Neural cell (in vitro differentiated cells): ENCODE data around the gene TRIM43.
"Not testable (repeated sequence)": the region's sequence is repeated elsewhere in the genome, so short reads cannot be mapped to it uniquely, and the experiment has no call there.

Source experiments
- EP300 ChIP-seq: fragments of 450-650 bp; conservative IDR thresholded peaks from 2 replicates; pipeline ENCODE4 v1.6.1; 2014; ENCODE audit warnings: antibody characterized with exemption, mild to moderate bottlenecking, moderate library complexity; ENCODE audit not compliant: poor library complexity, severe bottlenecking
- EZH2 ChIP-seq: fragments of 200-600, 300-800 bp; shearing (Covaris generic), sonication (generic); IDR thresholded peaks from 2 replicates; pipeline ENCODE4 v1.6.1; 2014; ENCODE audit warnings: antibody characterized with exemption, low read length, borderline replicate concordance, mild to moderate bottlenecking; ENCODE audit not compliant: insufficient read depth, poor library complexity, severe bottlenecking
- MXI1 ChIP-seq: fragments of 450-650 bp; conservative IDR thresholded peaks from 2 replicates; pipeline ENCODE4 v1.6.1; 2014; ENCODE audit warnings: antibody characterized with exemption, mild to moderate bottlenecking; ENCODE audit not compliant: poor library complexity, severe bottlenecking
- POLR2AphosphoS5 ChIP-seq: IDR thresholded peaks from 2 replicates; pipeline ENCODE4 v1.6.1; 2012
- RAD21 ChIP-seq: fragments of 450-650 bp; conservative IDR thresholded peaks from 2 replicates; pipeline ENCODE4 v1.6.1; 2014; ENCODE audit warnings: antibody characterized with exemption, mild to moderate bottlenecking, moderate library complexity
- TAF1 ChIP-seq: IDR thresholded peaks from 2 replicates; pipeline ENCODE4 v1.6.1; 2012; ENCODE audit warnings: low read depth
- TF ChIP-seq, protein P1 (sequence below): fragments of 450-650 bp; IDR thresholded peaks from 2 replicates; pipeline ENCODE4 v1.5.1; 2014; ENCODE audit warnings: antibody characterized with exemption, mild to moderate bottlenecking, moderate library complexity; ENCODE audit not compliant: poor library complexity, severe bottlenecking
- TF ChIP-seq, protein P2 (sequence below): IDR thresholded peaks from 2 replicates; pipeline ENCODE4 v1.6.1; 2012; ENCODE audit warnings: borderline replicate concordance

DNA sequence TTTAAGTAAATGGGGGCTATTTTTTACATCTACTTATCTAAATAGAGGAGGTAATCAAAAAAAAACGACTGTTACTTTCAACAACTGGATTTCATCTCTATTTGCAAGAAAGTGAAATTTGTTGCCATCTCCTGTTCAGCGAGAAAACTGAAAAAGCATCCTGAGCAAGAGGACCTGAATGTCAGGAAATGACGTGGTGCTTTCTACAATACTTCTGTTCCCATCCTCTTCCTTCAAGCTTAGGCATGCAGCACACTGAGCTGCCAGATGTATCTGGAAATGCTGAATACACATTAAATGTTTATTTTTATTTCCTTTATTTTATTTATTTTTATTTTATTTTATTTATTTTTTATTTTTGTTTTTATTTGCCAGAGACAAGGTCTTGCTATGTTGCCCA is 21.2 kb downstream of the TRIM43 start:
- TF ChIP-seq POLR2AphosphoS5, MXI1, TAF1, RAD21, EZH2, EP300: not testable (repeated sequence)
- TF ChIP-seq, protein P1, sequence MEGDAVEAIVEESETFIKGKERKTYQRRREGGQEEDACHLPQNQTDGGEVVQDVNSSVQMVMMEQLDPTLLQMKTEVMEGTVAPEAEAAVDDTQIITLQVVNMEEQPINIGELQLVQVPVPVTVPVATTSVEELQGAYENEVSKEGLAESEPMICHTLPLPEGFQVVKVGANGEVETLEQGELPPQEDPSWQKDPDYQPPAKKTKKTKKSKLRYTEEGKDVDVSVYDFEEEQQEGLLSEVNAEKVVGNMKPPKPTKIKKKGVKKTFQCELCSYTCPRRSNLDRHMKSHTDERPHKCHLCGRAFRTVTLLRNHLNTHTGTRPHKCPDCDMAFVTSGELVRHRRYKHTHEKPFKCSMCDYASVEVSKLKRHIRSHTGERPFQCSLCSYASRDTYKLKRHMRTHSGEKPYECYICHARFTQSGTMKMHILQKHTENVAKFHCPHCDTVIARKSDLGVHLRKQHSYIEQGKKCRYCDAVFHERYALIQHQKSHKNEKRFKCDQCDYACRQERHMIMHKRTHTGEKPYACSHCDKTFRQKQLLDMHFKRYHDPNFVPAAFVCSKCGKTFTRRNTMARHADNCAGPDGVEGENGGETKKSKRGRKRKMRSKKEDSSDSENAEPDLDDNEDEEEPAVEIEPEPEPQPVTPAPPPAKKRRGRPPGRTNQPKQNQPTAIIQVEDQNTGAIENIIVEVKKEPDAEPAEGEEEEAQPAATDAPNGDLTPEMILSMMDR, result not testable (repeated sequence)
- TF ChIP-seq, protein P2, sequence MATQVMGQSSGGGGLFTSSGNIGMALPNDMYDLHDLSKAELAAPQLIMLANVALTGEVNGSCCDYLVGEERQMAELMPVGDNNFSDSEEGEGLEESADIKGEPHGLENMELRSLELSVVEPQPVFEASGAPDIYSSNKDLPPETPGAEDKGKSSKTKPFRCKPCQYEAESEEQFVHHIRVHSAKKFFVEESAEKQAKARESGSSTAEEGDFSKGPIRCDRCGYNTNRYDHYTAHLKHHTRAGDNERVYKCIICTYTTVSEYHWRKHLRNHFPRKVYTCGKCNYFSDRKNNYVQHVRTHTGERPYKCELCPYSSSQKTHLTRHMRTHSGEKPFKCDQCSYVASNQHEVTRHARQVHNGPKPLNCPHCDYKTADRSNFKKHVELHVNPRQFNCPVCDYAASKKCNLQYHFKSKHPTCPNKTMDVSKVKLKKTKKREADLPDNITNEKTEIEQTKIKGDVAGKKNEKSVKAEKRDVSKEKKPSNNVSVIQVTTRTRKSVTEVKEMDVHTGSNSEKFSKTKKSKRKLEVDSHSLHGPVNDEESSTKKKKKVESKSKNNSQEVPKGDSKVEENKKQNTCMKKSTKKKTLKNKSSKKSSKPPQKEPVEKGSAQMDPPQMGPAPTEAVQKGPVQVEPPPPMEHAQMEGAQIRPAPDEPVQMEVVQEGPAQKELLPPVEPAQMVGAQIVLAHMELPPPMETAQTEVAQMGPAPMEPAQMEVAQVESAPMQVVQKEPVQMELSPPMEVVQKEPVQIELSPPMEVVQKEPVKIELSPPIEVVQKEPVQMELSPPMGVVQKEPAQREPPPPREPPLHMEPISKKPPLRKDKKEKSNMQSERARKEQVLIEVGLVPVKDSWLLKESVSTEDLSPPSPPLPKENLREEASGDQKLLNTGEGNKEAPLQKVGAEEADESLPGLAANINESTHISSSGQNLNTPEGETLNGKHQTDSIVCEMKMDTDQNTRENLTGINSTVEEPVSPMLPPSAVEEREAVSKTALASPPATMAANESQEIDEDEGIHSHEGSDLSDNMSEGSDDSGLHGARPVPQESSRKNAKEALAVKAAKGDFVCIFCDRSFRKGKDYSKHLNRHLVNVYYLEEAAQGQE, result not testable (repeated sequence)
